HG03103 (cell line): ENCODE data around the gene TPT1.
"Not testable (repeated sequence)": the region's sequence is repeated elsewhere in the genome, so short reads cannot be mapped to it uniquely, and the experiment has no call there.

Source experiments
- ATAC-seq: cut with Tn5 transposase; IDR thresholded peaks from one replicate; pipeline ENCODE4 v1.9.1; 2021; ENCODE audit warnings: low read depth; ENCODE audit not compliant: unreplicated experiment

The TPT1 gene

DNA sequence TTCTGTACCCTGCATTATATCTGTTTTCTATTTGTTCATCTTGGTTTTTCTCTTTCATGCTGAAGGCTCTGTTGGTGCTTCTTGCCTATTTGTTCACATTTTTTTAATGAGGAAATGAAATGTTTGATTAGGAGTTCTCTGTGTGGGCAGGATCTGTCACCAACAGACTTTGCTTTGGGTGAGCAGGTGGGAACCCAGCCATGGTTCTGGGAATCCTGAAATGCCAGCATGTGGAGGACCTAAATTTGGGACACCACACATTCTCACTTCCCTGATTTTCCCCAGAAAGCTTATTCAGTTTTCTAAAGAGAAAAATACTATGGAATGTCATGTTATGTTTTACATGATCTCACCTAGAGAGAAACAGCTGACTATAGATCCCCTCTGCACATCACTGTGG is 34.0 kb downstream of the TPT1 start:
- no peak for ATAC-seq

DNA sequence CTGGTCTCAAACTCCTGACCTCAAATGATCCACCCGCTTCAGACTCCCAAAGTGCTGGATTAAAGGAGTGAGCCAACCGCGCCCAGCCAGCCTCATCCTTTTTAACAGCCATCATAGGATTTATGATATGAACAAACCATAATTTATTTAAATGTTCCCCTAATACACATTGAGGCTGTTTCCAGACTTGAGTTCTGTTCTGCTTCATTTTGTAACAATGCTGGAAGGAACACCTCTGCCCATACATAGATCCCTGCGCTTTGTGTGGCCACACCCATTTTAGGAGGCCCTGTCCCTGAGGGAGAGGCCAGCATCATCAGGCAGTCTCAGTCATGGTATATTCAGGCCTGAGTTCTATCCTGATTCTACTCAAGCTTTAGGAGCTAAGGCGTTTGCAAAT is 35.9 kb downstream of the TPT1 start:
- no peak for ATAC-seq

DNA sequence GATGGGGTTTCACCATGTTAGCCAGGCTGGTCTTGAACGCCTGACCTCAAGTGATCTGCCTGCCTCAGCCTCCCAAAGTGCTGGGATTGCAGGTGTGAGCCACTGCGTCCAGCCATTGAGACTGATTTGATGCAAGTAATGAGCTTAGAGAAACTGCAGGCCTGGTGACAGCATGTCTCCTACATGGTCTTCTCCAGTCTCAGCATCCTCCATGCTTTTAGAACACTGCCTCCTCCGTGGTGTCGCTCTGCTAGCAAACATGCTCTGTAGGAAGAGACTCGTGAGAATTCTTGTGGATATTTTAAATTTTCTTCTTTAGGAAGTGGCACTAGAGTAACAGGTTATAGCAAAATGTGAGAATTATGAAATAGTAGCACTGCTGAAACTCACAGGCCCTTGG is 37.1 kb downstream of the TPT1 start:
- no peak for ATAC-seq

DNA sequence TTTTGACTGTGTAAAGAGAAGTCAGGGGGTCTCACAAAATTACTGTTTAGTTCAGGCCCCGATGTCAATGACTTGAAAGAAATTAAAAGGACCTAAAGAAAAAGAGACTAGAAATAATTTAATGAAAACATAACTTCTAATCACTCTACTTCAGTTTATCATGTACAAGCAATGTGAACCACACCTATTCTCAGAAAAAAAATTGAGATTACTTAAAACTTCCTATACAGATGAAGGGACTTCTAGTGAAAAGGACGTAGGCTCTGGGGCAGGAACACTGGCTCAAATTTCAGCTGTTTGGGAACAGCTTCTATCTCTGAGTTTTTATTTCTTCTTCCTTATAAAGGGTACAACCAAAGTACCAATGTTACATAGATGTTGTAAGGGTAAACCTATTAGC is 38.0 kb downstream of the TPT1 start:
- no peak for ATAC-seq

DNA sequence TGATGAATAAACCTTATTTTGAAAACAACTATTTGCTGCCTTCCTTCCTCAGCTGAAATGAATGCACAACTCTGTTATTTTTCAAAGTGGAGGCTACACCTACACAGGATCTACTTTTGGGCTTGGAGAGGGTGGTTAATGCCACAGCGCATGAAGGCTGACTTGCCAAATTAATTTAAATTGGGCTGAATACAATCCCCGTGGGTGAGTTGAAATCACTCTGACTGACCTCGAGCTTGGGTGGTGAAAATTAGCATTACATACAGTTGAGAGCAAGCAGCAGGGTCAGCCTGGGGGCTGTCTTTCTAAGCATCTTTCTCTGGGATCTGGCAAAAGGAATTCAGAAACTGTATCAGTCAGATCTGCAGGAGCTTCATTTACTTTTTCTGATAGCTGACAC is 38.5 kb downstream of the TPT1 start:
- ATAC-seq: no peak

DNA sequence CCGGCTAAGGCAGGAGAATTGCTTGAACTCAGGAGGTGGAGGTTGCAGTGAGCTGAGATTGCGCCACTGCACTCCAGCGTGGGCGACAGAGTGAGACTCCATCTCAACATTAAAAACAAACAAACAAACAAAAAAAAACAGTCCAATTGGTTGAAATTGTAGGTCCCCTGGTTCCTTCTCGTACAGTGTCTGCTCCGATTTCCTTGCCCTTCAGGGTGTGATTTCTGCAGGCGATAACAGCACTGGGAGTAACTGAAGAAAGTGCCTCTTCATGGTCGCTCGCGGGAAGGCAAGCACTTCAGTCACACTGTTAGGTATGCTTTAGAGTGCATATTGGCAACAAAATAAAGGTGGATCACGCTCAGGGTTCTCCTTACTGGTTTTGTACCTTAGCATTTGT is 39.7 kb downstream of the TPT1 start:
- no peak for ATAC-seq

DNA sequence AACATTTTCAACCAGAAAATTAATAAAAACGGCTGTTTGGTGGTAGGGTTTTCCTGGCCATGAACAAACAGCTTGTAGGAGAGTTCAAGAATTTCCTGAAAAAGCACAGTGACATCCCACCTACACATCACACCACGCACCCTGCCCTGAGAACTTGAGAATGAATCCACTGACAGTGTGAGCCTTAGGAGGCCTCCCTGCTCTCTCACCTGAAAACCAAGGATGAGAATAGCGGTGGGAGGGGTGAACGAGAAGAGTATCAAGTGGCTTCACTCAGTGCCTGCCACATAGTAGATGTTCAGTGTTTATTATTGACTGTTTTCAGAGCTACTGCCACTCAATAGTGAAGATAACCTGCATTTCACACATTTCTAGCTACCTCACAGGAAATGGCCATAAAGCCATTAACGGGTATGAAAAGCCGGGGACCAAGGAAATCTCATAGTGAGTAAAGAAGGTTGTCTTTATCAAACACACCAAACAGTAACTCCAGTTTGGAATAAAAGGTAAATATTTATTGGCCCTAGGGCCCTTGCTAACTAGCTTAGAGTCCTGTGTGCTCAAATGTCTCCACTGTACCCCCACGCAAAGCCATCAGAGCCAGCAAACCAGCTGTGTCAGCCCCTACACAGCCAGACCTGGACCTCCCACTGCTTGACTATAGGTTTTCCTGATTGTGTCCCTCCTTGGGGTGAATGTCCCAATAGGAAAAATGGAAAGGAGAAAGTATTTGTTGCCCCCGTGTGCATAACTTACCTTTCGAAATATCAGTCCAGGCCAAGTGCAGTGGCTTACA is 40.6 kb downstream of the TPT1 start:
- no peak for ATAC-seq

DNA sequence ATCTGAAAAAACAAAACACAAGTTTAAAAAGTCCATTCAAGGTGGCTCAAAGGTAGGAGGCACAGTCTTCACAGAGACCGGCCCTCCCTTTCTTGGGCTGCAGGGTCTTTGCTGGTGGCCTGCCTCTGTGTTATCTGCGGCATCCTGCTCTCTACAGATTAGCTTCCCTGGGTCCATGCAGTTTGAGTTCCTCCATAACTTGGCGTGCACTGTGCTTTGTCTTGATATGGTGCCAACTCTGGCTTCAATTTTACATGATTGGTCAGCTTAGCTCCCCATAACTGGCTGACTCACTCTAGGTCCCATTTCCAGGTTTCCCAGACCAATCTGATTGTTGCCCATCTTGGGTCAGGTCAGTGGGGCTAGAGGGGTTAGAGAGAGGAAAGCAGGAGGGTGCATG is 41.8 kb downstream of the TPT1 start:
- ATAC-seq: no peak

DNA sequence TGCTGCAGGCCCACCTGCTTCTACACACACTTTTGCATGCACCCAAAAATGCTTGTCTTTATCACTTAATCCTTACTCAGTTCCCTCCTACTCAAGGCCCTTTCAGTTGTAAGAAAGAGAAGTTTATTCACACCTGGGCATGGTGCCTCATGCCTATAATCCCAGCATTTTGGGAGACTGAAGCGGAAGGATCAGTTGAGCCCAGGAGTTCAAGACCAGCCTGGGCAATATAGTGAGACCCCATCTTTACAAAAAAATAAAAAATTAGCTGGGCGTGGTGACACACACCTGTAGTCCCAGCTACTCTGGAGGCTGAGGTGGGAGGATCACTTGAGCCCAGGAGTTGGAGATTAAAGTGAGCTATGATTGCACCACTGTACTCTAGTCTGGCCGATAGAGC is 42.4 kb downstream of the TPT1 start:
- not testable (repeated sequence) for ATAC-seq

DNA sequence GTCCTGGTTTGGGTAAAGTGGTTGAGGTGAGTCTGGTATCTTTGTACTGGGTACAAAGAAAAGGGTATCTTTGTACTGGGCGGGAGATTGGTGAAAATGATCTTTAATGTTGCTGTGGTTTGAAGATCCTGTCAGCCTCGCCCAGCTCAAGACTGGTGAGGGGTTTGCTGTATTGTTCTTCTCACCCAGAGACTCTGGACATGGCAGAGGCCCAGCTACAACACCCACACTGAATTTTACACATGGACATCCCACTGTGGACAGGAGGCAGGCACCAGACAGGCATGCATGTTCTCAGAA is 42.8 kb downstream of the TPT1 start:
- no peak for ATAC-seq

DNA sequence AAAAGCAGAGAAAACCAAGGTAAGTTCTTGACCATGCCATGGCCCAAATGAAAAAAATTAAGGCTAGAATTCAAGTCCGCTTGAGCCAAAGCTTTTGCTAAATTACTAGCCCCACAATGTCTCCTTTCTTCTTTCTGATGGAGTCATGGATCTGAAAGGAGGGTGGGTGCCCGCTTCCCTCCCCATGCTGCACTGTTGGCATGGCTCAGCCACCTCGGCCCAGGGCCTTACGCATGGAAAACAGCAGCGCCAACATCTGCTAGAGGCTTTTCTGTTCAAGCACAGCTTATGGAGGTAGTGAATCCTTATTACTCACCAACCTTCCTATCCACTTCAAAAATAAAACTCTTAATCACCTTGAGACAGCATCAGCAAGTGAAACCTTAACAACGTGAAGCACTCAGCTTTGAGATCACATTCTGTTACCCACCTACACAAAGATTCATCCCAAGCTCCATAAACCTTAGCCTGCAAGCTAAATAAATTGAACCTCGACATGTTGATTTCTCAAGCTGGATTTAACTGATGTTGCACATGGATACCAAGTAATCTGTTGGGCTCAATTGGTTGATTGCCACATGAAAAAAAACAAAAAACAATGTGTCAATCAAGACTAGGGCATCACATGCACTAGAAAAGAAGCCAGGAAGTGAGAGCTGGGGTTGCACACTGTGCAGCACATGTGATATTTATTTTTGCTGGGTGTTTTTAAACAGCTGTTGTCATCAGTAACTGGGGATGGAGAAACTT is 43.4 kb downstream of the TPT1 start:
- ATAC-seq: no peak

DNA sequence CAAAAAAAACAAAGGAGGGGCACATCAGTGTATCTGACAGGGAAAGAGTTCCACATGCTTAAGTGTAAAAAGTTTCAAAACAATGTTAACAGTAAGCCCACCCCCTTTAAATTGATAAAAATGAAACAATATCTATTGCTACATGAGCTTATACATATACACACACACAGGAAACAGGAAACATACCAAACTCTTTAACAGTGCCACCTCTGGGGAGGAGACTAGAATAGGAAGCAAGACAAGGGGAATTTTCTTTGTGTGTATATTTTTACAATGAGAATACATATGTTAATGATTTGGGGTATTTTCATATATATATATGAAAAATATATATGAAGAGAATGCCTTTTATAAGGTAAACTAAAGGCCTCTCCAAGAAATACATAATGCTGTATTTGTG is 44.7 kb downstream of the TPT1 start:
- no peak for ATAC-seq

DNA sequence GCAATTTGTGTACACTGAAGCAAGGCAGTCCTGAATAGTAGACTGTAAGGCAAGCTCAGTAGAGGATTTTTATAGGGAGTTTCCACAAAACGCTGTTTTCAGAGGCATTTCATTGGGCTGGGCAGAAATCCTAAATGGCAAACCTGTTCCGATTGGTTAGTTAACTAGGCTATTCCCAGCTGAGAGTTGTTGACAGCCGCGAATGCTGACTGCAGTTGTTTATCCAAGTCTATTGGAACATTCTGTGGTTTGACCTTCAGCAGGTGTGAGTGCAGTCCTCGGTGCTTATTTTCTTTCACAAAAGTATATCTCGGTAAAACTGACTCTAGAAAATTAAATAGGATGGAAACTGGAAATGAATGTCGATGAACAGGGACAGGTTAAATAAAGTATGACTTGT is 45.4 kb downstream of the TPT1 start:
- ATAC-seq: no peak

DNA sequence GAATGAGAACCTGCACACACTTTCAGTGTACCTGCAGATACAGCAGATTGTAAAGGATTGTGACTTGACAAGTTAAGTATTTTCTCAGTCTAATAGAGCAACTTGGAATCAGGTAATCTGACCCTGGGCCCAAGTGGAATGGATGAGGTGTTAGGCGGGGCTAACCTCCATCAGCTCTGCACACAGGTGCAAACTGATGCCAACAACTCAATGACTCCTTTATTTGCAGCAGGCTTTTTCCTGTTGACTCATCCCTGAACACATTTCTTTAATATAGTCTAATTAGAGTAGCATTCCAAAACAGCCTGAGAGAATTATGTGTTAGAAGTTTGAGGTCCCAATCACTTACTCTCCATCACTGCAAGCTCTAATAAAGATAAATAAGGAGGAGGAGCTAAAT is 48.8 kb downstream of the TPT1 start:
- no peak for ATAC-seq

DNA sequence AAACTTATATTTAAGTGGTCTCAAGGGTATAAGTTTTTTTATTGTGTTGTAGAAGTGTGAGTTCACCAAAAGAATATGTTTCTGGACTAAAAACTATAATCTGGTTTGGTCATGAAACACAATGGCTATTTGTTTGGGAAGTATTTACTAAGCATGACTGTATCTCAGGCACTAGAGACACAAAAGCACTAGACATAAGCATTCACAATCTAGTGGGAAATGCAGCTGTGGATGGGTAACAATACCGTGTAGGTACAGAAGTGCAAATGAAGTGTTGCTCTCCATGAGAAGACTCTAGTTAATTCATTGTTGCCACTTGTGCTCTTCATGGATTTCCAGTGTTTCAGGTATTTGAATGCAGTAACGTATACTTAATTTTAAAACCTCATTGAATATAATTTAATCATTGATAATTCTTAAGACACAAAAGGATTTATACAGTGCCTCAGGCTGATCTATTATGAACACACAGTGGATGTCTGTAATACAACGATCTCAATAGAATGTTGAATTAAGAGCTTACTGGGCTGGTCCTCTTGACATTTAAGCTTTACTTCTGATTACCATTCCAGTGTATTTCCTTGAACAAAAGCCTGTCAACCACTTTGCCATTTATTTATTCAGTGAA is 50.9 kb downstream of the TPT1 start:
- no peak for ATAC-seq
